PC-9 (cell line): ENCODE measurements around the gene FAM184B. TPM values are rescaled to one million over a fixed set of nuclear protein-coding genes. Genes with fewer than 3 reads are reported as not detected.

Experiments used
- BruUV-seq: library from RNA; stranded (reverse); fragments of 400-500 nt; replicated peaks from 2 replicates; lab custom pipeline; 2021; lab: Mats Ljungman, UMichigan
- CTCF ChIA-PET: fragments of 300-600 bp; sonication (Branson Sonifier 250); formaldehyde crosslinking; loops from one replicate; lab custom pipeline; 2022; ENCODE audit warnings: antibody characterized with exemption; lab: Charles Lee
- POLR2A ChIA-PET: fragments of 300-600 bp; sonication (Branson Sonifier 250); formaldehyde crosslinking; loops from one replicate; lab custom pipeline; 2022; ENCODE audit warnings: antibody characterized with exemption; ENCODE audit not compliant: unreplicated experiment; lab: Charles Lee
- DNase-seq, 2 experiments: peaks; one replicate each; pipeline versions ENCODE4 v3.0.0 to v3.0.0-alpha.2; 2015 to 2022; ENCODE audit warnings: mixed read lengths in 1 of 2
- H2AFZ ChIP-seq: fragments of 200-600 bp; sonication (generic); 2 replicates; pipeline ENCODE4 v1.8.1; 2017; ENCODE audit warnings: antibody characterized with exemption
- H3F3A ChIP-seq: fragments of 200-600 bp; sonication (generic); 2 replicates; pipeline ENCODE4 v1.8.1; 2017; ENCODE audit warnings: antibody characterized with exemption, mild to moderate bottlenecking, low read depth; ENCODE audit not compliant: insufficient read depth
- H3K27ac ChIP-seq: fragments of 200-600 bp; sonication (generic); 2 replicates; pipeline ENCODE4 v1.6.1; 2016; ENCODE audit warnings: mixed run types
- H3K27me3 ChIP-seq: fragments of 200-600 bp; sonication (generic); 2 replicates; pipeline ENCODE4 v1.6.1; 2016; ENCODE audit warnings: low read depth, mixed run types; ENCODE audit not compliant: insufficient read depth
- H3K36me3 ChIP-seq: fragments of 200-600 bp; sonication (generic); 2 replicates; pipeline ENCODE4 v1.6.1; 2016; ENCODE audit warnings: low read depth, mixed run types
- H3K4me1 ChIP-seq: fragments of 200-600 bp; sonication (generic); replicated peaks from 2 replicates; pipeline ENCODE4 v1.6.1; 2016; ENCODE audit warnings: mixed run types; ENCODE audit not compliant: insufficient read depth
- H3K4me2 ChIP-seq: fragments of 200-600 bp; sonication (generic); 2 replicates; pipeline ENCODE4 v1.6.1; 2017; ENCODE audit warnings: mixed run types
- H3K4me3 ChIP-seq: fragments of 200-600 bp; sonication (generic); 2 replicates; pipeline ENCODE4 v1.6.1; 2016; ENCODE audit warnings: mixed run types
- H3K79me2 ChIP-seq: fragments of 200-600 bp; sonication (generic); 2 replicates; pipeline ENCODE4 v1.6.1; 2017; ENCODE audit warnings: low read depth, mixed run types
- H3K9me2 ChIP-seq: fragments of 200-600 bp; sonication (generic); 2 replicates; pipeline ENCODE4 v1.8.1; 2017; ENCODE audit warnings: mild to moderate bottlenecking; ENCODE audit not compliant: insufficient read depth
- H3K9me3 ChIP-seq: fragments of 200-600 bp; sonication (generic); 2 replicates; pipeline ENCODE4 v1.8.1; 2016; ENCODE audit warnings: low read depth; ENCODE audit not compliant: insufficient read depth
- H4K20me1 ChIP-seq: fragments of 200-600 bp; sonication (generic); 2 replicates; pipeline ENCODE4 v1.8.1; 2017; ENCODE audit not compliant: insufficient read depth
- EZH2 ChIP-seq: fragments of 200-600 bp; sonication (generic); IDR thresholded peaks from 2 replicates; pipeline ENCODE4 v1.8.0; 2017; ENCODE audit warnings: antibody characterized with exemption, low read depth
- intact Hi-C: fragments of 100-400 bp; cut with micrococcal nuclease; formaldehyde crosslinking; loops from one replicate; pipeline ENCODE4 v1.10.0; 2022; ENCODE audit not compliant: unreplicated experiment
- total RNA-seq: library from RNA; stranded (reverse); gene quantifications from 2 replicates; pipeline ENCODE4 v1.2.3, GENCODE V29; 2021
- TF ChIP-seq, protein P1 (sequence below): fragments of 200-600 bp; sonication (generic); conservative IDR thresholded peaks from 2 replicates; pipeline ENCODE4 v1.6.1; 2017; ENCODE audit warnings: mixed run types, antibody characterized with exemption, mild to moderate bottlenecking, moderate library complexity

The FAM184B gene
- total RNA-seq, 1 experiment from 2014 or later = not detected

DNA sequence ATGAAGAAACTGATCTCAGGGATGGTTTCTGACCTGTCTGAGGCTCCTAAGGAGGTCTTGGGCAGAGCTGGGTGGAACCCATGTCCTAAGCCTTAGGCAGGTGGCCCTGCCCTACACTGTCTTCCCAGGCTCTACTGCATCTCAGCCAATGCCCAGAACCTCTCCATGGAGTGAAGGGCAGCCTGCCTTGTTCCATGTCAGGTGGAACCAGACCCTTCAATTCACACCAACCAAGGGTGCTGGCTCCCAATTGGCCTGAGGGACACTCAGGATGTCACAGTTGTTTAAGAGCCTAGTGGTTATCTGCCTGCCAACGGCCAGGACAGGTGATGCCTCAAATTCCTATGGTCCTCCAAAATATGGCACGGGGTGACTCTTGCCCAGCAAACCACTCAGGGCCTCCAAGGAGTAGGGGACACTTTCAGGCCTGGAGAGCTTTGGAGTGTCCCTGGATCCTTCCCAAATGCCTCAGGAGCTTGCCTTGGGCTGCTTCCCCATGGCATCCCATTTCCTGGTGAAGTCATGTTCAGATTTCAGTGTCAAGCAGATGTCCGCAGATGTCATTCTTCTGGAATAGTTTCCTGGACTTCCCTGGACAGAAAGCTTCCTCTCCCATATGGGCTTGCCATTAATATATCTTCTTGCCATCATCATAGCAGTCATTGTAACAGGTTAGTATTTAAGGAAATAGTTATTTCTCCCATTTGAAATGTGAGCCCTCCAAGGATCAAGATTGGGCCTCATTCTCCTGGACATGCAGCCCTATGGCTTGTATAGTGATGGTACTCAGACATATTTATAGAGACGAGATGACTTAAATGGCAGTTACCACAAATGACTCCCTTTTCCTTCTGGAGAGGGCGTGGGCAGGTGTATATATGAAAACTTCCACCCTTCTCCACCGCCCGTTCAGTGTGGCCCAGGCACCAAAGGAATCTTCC lies 99.9 kb downstream of the FAM184B start:
- H3K4me2 ChIP-seq = no peak overlapping the region
- BruUV-seq = no TSS peak
- H3K9me2 ChIP-seq = no peaks in the 10 kb centered on the region
- ChIA-PET CTCF (no interaction called here), POLR2A (no interaction called here)
- H3K4me1 ChIP-seq = no peaks in the 10 kb centered on the region
- H3K27me3 ChIP-seq = no peaks in the 10 kb centered on the region
- H3K79me2 ChIP-seq = no peaks in the 10 kb centered on the region
- DNase-seq = no peak
- H3K36me3 ChIP-seq = no peaks in the 10 kb centered on the region
- H4K20me1 ChIP-seq = no peaks in the 10 kb centered on the region
- H2AFZ ChIP-seq = no peak overlapping the region
- H3F3A ChIP-seq = no peaks in the 10 kb centered on the region
- no peak for TF ChIP-seq EZH2
- TF ChIP-seq, protein P1, sequence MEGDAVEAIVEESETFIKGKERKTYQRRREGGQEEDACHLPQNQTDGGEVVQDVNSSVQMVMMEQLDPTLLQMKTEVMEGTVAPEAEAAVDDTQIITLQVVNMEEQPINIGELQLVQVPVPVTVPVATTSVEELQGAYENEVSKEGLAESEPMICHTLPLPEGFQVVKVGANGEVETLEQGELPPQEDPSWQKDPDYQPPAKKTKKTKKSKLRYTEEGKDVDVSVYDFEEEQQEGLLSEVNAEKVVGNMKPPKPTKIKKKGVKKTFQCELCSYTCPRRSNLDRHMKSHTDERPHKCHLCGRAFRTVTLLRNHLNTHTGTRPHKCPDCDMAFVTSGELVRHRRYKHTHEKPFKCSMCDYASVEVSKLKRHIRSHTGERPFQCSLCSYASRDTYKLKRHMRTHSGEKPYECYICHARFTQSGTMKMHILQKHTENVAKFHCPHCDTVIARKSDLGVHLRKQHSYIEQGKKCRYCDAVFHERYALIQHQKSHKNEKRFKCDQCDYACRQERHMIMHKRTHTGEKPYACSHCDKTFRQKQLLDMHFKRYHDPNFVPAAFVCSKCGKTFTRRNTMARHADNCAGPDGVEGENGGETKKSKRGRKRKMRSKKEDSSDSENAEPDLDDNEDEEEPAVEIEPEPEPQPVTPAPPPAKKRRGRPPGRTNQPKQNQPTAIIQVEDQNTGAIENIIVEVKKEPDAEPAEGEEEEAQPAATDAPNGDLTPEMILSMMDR = no peak
- intact Hi-C loops = no loop called here
- H3K9me3 ChIP-seq = no peaks in the 10 kb centered on the region
- no peak overlapping the region for H3K4me3 ChIP-seq
- H3K27ac ChIP-seq = no peak overlapping the region

DNA sequence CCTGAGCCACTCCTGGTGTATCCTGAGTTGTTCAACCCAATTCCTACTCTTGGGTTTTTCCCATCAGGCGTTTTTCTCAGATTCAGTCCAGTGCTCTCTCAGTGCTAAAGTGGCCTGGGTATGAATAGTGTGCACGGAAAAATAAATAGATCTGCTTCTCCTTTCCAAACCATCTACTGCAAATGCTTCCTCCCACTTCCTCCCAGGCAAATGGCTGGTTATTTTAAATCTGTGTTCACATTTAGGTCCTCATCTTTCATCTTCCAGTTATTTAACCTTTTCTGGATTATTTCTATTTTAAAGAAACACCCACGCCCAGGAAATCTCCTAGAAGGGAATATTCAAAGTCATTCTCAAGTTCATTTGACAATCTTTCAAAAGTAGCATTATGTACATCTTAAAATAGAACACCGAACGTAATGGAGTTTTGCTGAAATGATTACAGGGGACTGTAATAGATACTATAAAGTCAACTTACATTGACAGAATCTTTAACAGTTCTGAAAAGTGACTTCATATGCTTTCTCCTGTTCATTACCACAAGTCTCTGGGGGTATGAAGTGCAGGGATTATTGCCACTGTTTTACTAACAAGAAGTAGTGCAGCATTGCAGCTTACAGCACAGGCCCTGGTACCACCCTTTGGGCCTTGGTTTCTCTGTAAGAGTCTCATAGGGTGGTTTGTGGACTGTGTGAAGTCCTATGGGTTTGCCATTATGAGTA lies 100.7 kb downstream of the FAM184B start:
- no peak for DNase-seq
- POLR2A ChIA-PET = no interaction called here

DNA sequence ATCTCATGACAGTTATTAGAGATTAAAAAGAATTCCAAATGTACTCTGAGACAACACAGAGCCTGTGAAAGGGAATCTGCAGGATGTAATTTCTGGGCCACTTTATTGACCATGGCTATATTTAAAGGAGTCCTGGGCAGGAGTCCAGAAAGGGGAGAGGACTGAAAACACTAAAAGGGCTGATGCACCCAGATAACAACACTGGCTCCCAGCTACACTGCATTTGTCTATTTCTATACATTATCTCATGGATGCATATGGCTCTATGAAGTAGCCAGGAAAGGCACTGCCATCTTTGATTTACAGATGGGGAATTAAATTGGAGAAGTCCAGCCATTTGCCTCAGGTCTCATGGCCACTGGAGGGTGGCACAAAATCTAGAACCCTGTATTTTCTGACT lies 111.0 kb downstream of the FAM184B start:
- POLR2A ChIA-PET = no interaction called here
- CTCF ChIA-PET = no interaction called here
- Histone ChIP-seq H2AFZ (no peak overlapping the region), H3K9me2 (no peaks in the 10 kb centered on the region), H3K4me1 (no peaks in the 10 kb centered on the region), H4K20me1 (no peaks in the 10 kb centered on the region), H3K9me3 (no peaks in the 10 kb centered on the region), H3K27me3 (no peaks in the 10 kb centered on the region), H3K79me2 (no peaks in the 10 kb centered on the region), H3K36me3 (no peaks in the 10 kb centered on the region), H3K4me2 (no peak overlapping the region), H3F3A (no peaks in the 10 kb centered on the region), H3K27ac (no peak overlapping the region), H3K4me3 (no peak overlapping the region)
- DNase-seq = no peak
- intact Hi-C loops = no loop called here
- TF ChIP-seq, protein P1 = no peak
- no peak for TF ChIP-seq EZH2
- BruUV-seq = no TSS peak

More for the DNA sequence above, 100.7 kb downstream of the FAM184B start:
- TF ChIP-seq, protein P1 = no peak
- no peak for TF ChIP-seq EZH2
- intact Hi-C loops = no loop called here
- H3K4me2 ChIP-seq = no peak overlapping the region
- H3K9me2 ChIP-seq = no peaks in the 10 kb centered on the region
- H3F3A ChIP-seq = no peaks in the 10 kb centered on the region
- H3K27ac ChIP-seq = no peak overlapping the region
- no peaks in the 10 kb centered on the region for H3K79me2 ChIP-seq
- H3K27me3 ChIP-seq = no peaks in the 10 kb centered on the region
- no peaks in the 10 kb centered on the region for H3K9me3 ChIP-seq
- BruUV-seq = no TSS peak
- H4K20me1 ChIP-seq = no peaks in the 10 kb centered on the region
- no peaks in the 10 kb centered on the region for H3K36me3 ChIP-seq
- no peak overlapping the region for H2AFZ ChIP-seq
- CTCF ChIA-PET = no interaction called here
- H3K4me3 ChIP-seq = no peak overlapping the region
- no peaks in the 10 kb centered on the region for H3K4me1 ChIP-seq
